Caco-2 (cell line): ENCODE results near the gene P2RX3. TPM values are rescaled to one million over a fixed set of nuclear protein-coding genes. Genes with fewer than 3 reads are reported as not detected.

Experiments
- BruUV-seq: library from RNA; stranded (reverse); fragments of 400-500 nt; replicated peaks from 2 replicates; lab custom pipeline; 2021; lab: Mats Ljungman, UMichigan
- CTCF ChIA-PET: fragments of 300-600 bp; sonication (Branson Sonifier 250); formaldehyde crosslinking; loops from one replicate; lab custom pipeline; 2022; ENCODE audit warnings: antibody characterized with exemption; lab: Charles Lee
- POLR2A ChIA-PET: fragments of 300-600 bp; sonication (Branson Sonifier 250); formaldehyde crosslinking; loops from one replicate; lab custom pipeline; 2022; ENCODE audit warnings: antibody characterized with exemption; lab: Charles Lee
- DNase-seq, 2 experiments: peaks; one replicate each; pipeline versions ENCODE4 v3.0.0 to v3.0.0-alpha.2; 2020 to 2022
- H3K27me3 ChIP-seq: replicated peaks from 2 replicates; pipeline ENCODE4 v1.6.0; 2011; ENCODE audit warnings: low read length; ENCODE audit not compliant: control insufficient read depth, insufficient read depth
- H3K36me3 ChIP-seq: 2 replicates; pipeline ENCODE4 v1.5.1; 2011; ENCODE audit warnings: low read length; ENCODE audit not compliant: control insufficient read depth, insufficient read depth
- H3K4me1 ChIP-seq: fragments of 250-450 bp; sonication (Bioruptor Pico); 2 replicates; pipeline ENCODE4 v1.5.1; 2020; ENCODE audit warnings: mild to moderate bottlenecking
- H3K4me3 ChIP-seq: 2 replicates; pipeline ENCODE4 v1.5.1; 2011; ENCODE audit warnings: low read depth, mild to moderate bottlenecking, control low read depth, low read length
- H3K9me3 ChIP-seq: fragments of 250-450 bp; sonication (Bioruptor Pico); 2 replicates; pipeline ENCODE4 v1.5.1; 2020; ENCODE audit warnings: mild to moderate bottlenecking, moderate library complexity
- H3K27ac Mint-ChIP-seq: one replicate; pipeline ENCODE4 v1.8.0; 2022; ENCODE audit warnings: mixed read lengths; ENCODE audit not compliant: unreplicated experiment
- H3K27me3 Mint-ChIP-seq: one replicate; pipeline ENCODE4 v1.8.0; 2022; ENCODE audit warnings: mixed read lengths; ENCODE audit not compliant: insufficient read depth, unreplicated experiment
- H3K36me3 Mint-ChIP-seq: one replicate; pipeline ENCODE4 v1.8.0; 2022; ENCODE audit warnings: mild to moderate bottlenecking, mixed read lengths; ENCODE audit not compliant: insufficient read depth, unreplicated experiment
- H3K4me1 Mint-ChIP-seq: one replicate; pipeline ENCODE4 v1.8.0; 2022; ENCODE audit warnings: low read depth, mixed read lengths; ENCODE audit not compliant: unreplicated experiment
- H3K4me3 Mint-ChIP-seq: one replicate; pipeline ENCODE4 v1.8.0; 2022; ENCODE audit warnings: mild to moderate bottlenecking, moderate library complexity, mixed read lengths; ENCODE audit not compliant: unreplicated experiment
- H3K9me3 Mint-ChIP-seq: one replicate; pipeline ENCODE4 v1.8.0; 2022; ENCODE audit warnings: mixed read lengths; ENCODE audit not compliant: unreplicated experiment
- CTCF ChIP-seq, 2 experiments: fragments of 200-600 bp in 1 of 2; IDR thresholded peaks; 1 replicate in 1 of 2; 2 replicates in 1 of 2; pipeline versions ENCODE4 v1.5.1 to v1.8.0; 2011 to 2022; ENCODE audit warnings: antibody characterized with exemption in 1 of 2, control low read depth in 1 of 2, inconsistent platforms in 1 of 2, low read depth in 1 of 2, low read length in 1 of 2, mild to moderate bottlenecking in 1 of 2, moderate library complexity in 1 of 2; ENCODE audit not compliant: insufficient read depth in 1 of 2, severe bottlenecking in 1 of 2, unreplicated experiment in 1 of 2
- intact Hi-C: fragments of 100-400 bp; cut with micrococcal nuclease; formaldehyde crosslinking; loops from one replicate; pipeline ENCODE4 v1.10.0; 2022; ENCODE audit not compliant: unreplicated experiment
- total RNA-seq: library from RNA; stranded (reverse); gene quantifications from 2 replicates; pipeline ENCODE4 v1.2.3, GENCODE V29; 2022

The P2RX3 gene
- total RNA-seq, 1 experiment from 2014 or later = not detected

GRCh38 chr11:57409321-57410100, 71.4 kb downstream of the P2RX3 start:
- Mint-ChIP-seq H3K4me1 (peaks cover 7% of the 10 kb centered on the region), H3K4me3 (no peak overlapping the region), H3K36me3 (no peaks in the 10 kb centered on the region), H3K27me3 (no peaks in the 10 kb centered on the region), H3K9me3 (no peaks in the 10 kb centered on the region), H3K27ac (no peak overlapping the region)
- Histone ChIP-seq H3K9me3 (no peaks in the 10 kb centered on the region), H3K4me3 (no peak overlapping the region), H3K4me1 (no peaks in the 10 kb centered on the region), H3K36me3 (no peaks in the 10 kb centered on the region), H3K27me3 (no peaks in the 10 kb centered on the region)
- no peak for DNase-seq
- ChIA-PET POLR2A (interaction anchor here (0.6 kb wide), 1 partner anchor 209 kb away, joined by 3 read pairs; no protein-coding TSS in a partner anchor), CTCF (no interaction called here)
- intact Hi-C loops = no loop called here
- no peak for TF ChIP-seq CTCF (IDR thresholded peaks at IDR 0.05; ENCODE audit: insufficient read depth in 1 of 2, low read depth in 1 of 2, low read length in 1 of 2, severe bottlenecking in 1 of 2, unreplicated experiment in 1 of 2)
- BruUV-seq = no TSS peak

- TF ChIP-seq CTCF (IDR thresholded peaks at IDR 0.05; ENCODE audit: insufficient read depth in 1 of 2, low read depth in 1 of 2, low read length in 1 of 2, severe bottlenecking in 1 of 2, unreplicated experiment in 1 of 2) = no peak
- CTCF ChIA-PET = no interaction called here
- H3K36me3 Mint-ChIP-seq = no peaks in the 10 kb centered on the region
These were observed 72.1 kb downstream of the P2RX3 start for GRCh38 chr11:57410287-57410686.

GRCh38 chr11:57413681-57414080, 75.5 kb downstream of the P2RX3 start:
- intact Hi-C loops = no loop called here
- ChIA-PET CTCF (no interaction called here), POLR2A (no interaction called here)
- Histone ChIP-seq H3K4me3 (no peak overlapping the region), H3K36me3 (no peaks in the 10 kb centered on the region), H3K9me3 (no peaks in the 10 kb centered on the region), H3K4me1 (no peaks in the 10 kb centered on the region), H3K27me3 (no peaks in the 10 kb centered on the region)
- BruUV-seq = no TSS peak
- no peak for TF ChIP-seq CTCF (IDR thresholded peaks at IDR 0.05; ENCODE audit: insufficient read depth in 1 of 2, low read depth in 1 of 2, low read length in 1 of 2, severe bottlenecking in 1 of 2, unreplicated experiment in 1 of 2)
- peaks cover 7% of the 10 kb centered on the region for H3K27me3 Mint-ChIP-seq
- no peaks in the 10 kb centered on the region for H3K36me3 Mint-ChIP-seq
- no peak for DNase-seq
- no peak overlapping the region for H3K27ac Mint-ChIP-seq
- peaks cover 7% of the 10 kb centered on the region for H3K4me1 Mint-ChIP-seq
- H3K4me3 Mint-ChIP-seq = no peak overlapping the region
- no peaks in the 10 kb centered on the region for H3K9me3 Mint-ChIP-seq

More at GRCh38 chr11:57410287-57410686, 72.1 kb downstream of the P2RX3 start:
- no peaks in the 10 kb centered on the region for H3K27me3 Mint-ChIP-seq
- Histone ChIP-seq H3K4me3 (no peak overlapping the region), H3K36me3 (no peaks in the 10 kb centered on the region), H3K4me1 (no peaks in the 10 kb centered on the region), H3K9me3 (no peaks in the 10 kb centered on the region), H3K27me3 (no peaks in the 10 kb centered on the region)
- no TSS peak for BruUV-seq
- POLR2A ChIA-PET = no interaction called here
- intact Hi-C loops = no loop called here
- H3K4me3 Mint-ChIP-seq = no peak overlapping the region
- H3K27ac Mint-ChIP-seq = no peak overlapping the region
- no peaks in the 10 kb centered on the region for H3K9me3 Mint-ChIP-seq
- DNase-seq = no peak
- H3K4me1 Mint-ChIP-seq = peaks cover 7% of the 10 kb centered on the region
